SU-DHL-6 (cell line): ENCODE data around the gene ST6GALNAC3.

Experiments used
- H2AFZ ChIP-seq: fragments of 200-600 bp; sonication (generic); 2 replicates; pipeline ENCODE4 v1.6.1; 2014; ENCODE audit warnings: low read depth, mild to moderate bottlenecking, moderate library complexity, mixed read lengths, antibody characterized with exemption, low read length; ENCODE audit not compliant: severe bottlenecking
- H3F3A ChIP-seq: fragments of 200-600 bp; shearing (Covaris generic); 2 replicates; pipeline ENCODE4 v1.6.0; 2016; ENCODE audit warnings: antibody characterized with exemption, mild to moderate bottlenecking; ENCODE audit not compliant: insufficient read depth
- H3K27ac ChIP-seq: fragments of 200-600 bp; sonication (generic); 2 replicates; pipeline ENCODE4 v1.5.1; 2016; ENCODE audit warnings: low read depth, mild to moderate bottlenecking, low read length, moderate library complexity, mixed read lengths
- H3K27me3 ChIP-seq: fragments of 200-600 bp; sonication (generic), shearing (Covaris generic); 2 replicates; pipeline ENCODE4 v1.6.0; 2014; ENCODE audit warnings: mild to moderate bottlenecking, low read length
- H3K36me3 ChIP-seq: fragments of 200-600 bp; sonication (generic); 2 replicates; pipeline ENCODE4 v1.6.1; 2014; ENCODE audit warnings: mild to moderate bottlenecking, low read length, mixed read lengths
- H3K4me2 ChIP-seq: fragments of 300-600, 200-600 bp; shearing (Covaris generic), sonication (generic); 2 replicates; pipeline ENCODE4 v1.6.0; 2014; ENCODE audit warnings: low read length, low read depth, mild to moderate bottlenecking; ENCODE audit not compliant: poor library complexity, severe bottlenecking
- H3K4me3 ChIP-seq: fragments of 200-600 bp; sonication (generic); 2 replicates; pipeline ENCODE4 v1.5.1; 2014; ENCODE audit warnings: antibody characterized with exemption, low read length, mild to moderate bottlenecking, mixed read lengths; ENCODE audit not compliant: insufficient read depth, poor library complexity, severe bottlenecking
- H3K79me2 ChIP-seq: fragments of 200-600 bp; sonication (generic); 2 replicates; pipeline ENCODE4 v1.6.1; 2014; ENCODE audit warnings: mild to moderate bottlenecking, low read length, moderate library complexity; ENCODE audit not compliant: insufficient read depth
- H3K9ac ChIP-seq: fragments of 200-600 bp; sonication (generic); 2 replicates; pipeline ENCODE4 v1.7.0; 2014; ENCODE audit warnings: mild to moderate bottlenecking, low read length
- H3K9me2 ChIP-seq: fragments of 200-600 bp; sonication (generic); replicated peaks from 2 replicates; pipeline ENCODE4 v1.6.1; 2014; ENCODE audit warnings: low read length; ENCODE audit not compliant: insufficient read depth
- H3K9me3 ChIP-seq: fragments of 200-600 bp; sonication (generic); 2 replicates; pipeline ENCODE4 v1.6.1; 2014; ENCODE audit warnings: low read length, mixed read lengths; ENCODE audit not compliant: insufficient read depth
- H4K20me1 ChIP-seq: fragments of 200-600 bp; sonication (generic); 2 replicates; pipeline ENCODE4 v1.6.1; 2014; ENCODE audit warnings: low read depth, mild to moderate bottlenecking, antibody characterized with exemption, low read length, moderate library complexity, mixed read lengths
- EZH2phosphoT487 ChIP-seq: fragments of 200-600 bp; sonication (generic), shearing (Covaris generic); conservative IDR thresholded peaks from 2 replicates; pipeline ENCODE4 v1.6.1; 2018; ENCODE audit warnings: mild to moderate bottlenecking, antibody characterized with exemption, low read length, moderate library complexity, mixed read lengths
- TF ChIP-seq, protein P1 (sequence below): fragments of 200-600 bp; sonication (generic); IDR thresholded peaks from one replicate; pipeline ENCODE4 v1.5.1; 2017; ENCODE audit warnings: antibody characterized with exemption, mild to moderate bottlenecking, low read length, moderate library complexity; ENCODE audit not compliant: insufficient read depth, poor library complexity, severe bottlenecking

The ST6GALNAC3 gene

DNA sequence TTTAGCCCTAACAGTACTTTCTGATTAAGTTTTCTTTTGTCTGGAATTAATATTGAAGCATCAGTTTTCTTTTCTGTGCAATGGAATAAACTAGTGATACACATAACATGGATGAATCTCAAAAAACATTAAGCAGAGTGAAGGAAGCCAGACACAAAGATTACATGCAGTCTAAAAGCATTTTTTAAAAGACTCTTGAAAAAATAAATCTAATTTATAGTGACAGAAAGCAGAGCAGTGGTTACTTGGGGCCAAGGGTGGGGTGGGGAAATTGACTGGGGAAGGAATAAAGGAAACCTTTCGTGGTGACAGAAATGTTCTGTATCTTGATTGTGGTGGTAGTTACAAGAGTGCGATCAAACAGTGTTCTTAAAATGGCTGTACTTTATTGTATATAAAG is 20.2 kb upstream of the ST6GALNAC3 start:
- no peak overlapping the region for H3K4me2 ChIP-seq
- no peaks in the 10 kb centered on the region for H3K9me3 ChIP-seq
- no peak overlapping the region for H3K4me3 ChIP-seq
- no peaks in the 10 kb centered on the region for H4K20me1 ChIP-seq
- no peaks in the 10 kb centered on the region for H3K9me2 ChIP-seq
- H2AFZ ChIP-seq, result no peak overlapping the region
- no peak overlapping the region for H3K27ac ChIP-seq
- TF ChIP-seq, protein P1, sequence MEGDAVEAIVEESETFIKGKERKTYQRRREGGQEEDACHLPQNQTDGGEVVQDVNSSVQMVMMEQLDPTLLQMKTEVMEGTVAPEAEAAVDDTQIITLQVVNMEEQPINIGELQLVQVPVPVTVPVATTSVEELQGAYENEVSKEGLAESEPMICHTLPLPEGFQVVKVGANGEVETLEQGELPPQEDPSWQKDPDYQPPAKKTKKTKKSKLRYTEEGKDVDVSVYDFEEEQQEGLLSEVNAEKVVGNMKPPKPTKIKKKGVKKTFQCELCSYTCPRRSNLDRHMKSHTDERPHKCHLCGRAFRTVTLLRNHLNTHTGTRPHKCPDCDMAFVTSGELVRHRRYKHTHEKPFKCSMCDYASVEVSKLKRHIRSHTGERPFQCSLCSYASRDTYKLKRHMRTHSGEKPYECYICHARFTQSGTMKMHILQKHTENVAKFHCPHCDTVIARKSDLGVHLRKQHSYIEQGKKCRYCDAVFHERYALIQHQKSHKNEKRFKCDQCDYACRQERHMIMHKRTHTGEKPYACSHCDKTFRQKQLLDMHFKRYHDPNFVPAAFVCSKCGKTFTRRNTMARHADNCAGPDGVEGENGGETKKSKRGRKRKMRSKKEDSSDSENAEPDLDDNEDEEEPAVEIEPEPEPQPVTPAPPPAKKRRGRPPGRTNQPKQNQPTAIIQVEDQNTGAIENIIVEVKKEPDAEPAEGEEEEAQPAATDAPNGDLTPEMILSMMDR, result no peak
- no peaks in the 10 kb centered on the region for H3K79me2 ChIP-seq
- H3K27me3 ChIP-seq, result no peaks in the 10 kb centered on the region
- no peaks in the 10 kb centered on the region for H3F3A ChIP-seq
- H3K36me3 ChIP-seq, result no peaks in the 10 kb centered on the region
- H3K9ac ChIP-seq, result no peak overlapping the region

DNA sequence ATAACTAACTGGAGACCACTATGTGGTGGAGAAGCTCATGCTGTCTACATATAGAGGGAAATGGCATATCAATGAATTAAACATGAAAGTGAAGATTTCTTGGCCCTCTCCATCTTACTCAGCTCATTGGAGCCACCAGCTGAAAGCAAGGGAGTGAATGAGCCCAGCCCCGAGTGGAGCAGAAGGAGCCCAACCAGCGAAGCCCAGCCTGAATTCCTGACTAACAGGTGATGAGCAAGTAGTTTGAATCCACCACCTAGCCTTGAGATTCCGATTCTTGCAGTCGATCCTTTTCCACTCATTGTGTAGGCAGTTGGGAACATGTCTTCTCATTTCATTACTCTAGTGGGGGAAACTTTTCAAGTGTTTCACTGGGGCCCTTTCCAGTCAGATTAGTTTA is 18.6 kb upstream of the ST6GALNAC3 start:
- Histone ChIP-seq H3K27ac (no peak overlapping the region), H3K4me3 (no peak overlapping the region), H3K9me3 (no peaks in the 10 kb centered on the region), H4K20me1 (no peaks in the 10 kb centered on the region), H3K36me3 (no peaks in the 10 kb centered on the region), H3K9me2 (no peaks in the 10 kb centered on the region), H3F3A (no peaks in the 10 kb centered on the region), H3K4me2 (no peak overlapping the region), H3K79me2 (no peaks in the 10 kb centered on the region), H3K9ac (no peak overlapping the region), H3K27me3 (no peaks in the 10 kb centered on the region), H2AFZ (no peak overlapping the region)
- TF ChIP-seq, protein P1, result no peak
- TF ChIP-seq EZH2phosphoT487, result no peak

DNA sequence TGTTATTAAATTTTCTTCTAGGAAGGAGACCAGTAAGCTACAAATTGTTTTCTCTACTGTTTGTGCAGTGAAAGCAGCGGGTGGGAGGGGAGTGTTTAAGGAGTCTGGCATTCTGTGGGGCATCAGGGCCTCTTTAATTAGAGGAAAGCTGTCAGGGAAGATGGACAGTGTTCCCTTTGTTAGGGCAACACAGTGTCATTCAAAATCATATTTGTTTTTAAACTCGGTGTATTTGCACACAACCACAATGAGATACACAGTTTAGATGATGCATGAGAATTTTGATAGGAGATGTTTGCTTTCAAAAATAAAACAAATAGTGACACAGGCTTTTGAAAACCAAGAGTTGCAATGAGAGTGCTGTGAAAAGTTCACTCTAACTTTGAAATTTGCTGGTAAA is 15.1 kb upstream of the ST6GALNAC3 start:
- no peaks in the 10 kb centered on the region for H3K79me2 ChIP-seq
- H3K27ac ChIP-seq, result no peak overlapping the region
- H3K4me3 ChIP-seq, result no peak overlapping the region
- no peaks in the 10 kb centered on the region for H3K27me3 ChIP-seq
- H3K9me3 ChIP-seq, result no peaks in the 10 kb centered on the region
- H3K4me2 ChIP-seq, result no peak overlapping the region
- no peaks in the 10 kb centered on the region for H3F3A ChIP-seq
- H3K9me2 ChIP-seq, result no peaks in the 10 kb centered on the region
- H3K9ac ChIP-seq, result no peak overlapping the region
- no peaks in the 10 kb centered on the region for H4K20me1 ChIP-seq
- H2AFZ ChIP-seq, result no peak overlapping the region
- H3K36me3 ChIP-seq, result no peaks in the 10 kb centered on the region
- TF ChIP-seq, protein P1, result no peak
- no peak for TF ChIP-seq EZH2phosphoT487

DNA sequence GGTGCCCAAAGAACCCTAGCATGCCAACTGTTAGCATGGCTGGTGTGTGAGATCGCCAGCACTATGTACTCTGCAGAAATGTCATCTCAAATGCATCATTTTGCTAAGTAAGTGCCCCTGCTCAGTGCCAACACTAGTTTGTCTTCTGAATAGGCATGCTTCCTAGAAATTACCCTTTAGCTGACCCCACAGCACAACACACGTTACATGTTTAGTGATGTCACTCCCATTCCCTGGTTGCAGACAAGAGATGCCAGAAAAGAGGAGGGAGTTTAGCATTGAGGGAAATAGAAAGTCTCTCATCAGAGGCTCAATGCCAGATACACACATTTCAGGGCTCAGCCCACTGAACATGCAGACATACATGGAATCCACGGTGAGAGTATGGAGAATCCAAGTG is 9.3 kb upstream of the ST6GALNAC3 start:
- Histone ChIP-seq H3K9ac (no peak overlapping the region), H3K4me3 (no peak overlapping the region), H4K20me1 (no peaks in the 10 kb centered on the region), H3K27ac (no peak overlapping the region), H2AFZ (no peak overlapping the region), H3K27me3 (no peaks in the 10 kb centered on the region; the same call in 1 of the 2 replicates), H3F3A (no peaks in the 10 kb centered on the region), H3K79me2 (no peaks in the 10 kb centered on the region), H3K36me3 (no peaks in the 10 kb centered on the region), H3K4me2 (no peak overlapping the region), H3K9me3 (no peaks in the 10 kb centered on the region), H3K9me2 (no peaks in the 10 kb centered on the region)
- no peak for TF ChIP-seq EZH2phosphoT487
- TF ChIP-seq, protein P1, result no peak
